CD4-positive, alpha-beta T cell treated with Interleukin-6 at 100 ng/mL for 8 hours (primary cell): ENCODE data around the gene ATF6.
"Not testable (repeated sequence)": the region's sequence is repeated elsewhere in the genome, so short reads cannot be mapped to it uniquely, and the experiment has no call there.

Source experiments
- DNase-seq: peaks from one replicate; pipeline ENCODE4 v3.0.0-alpha.2; 2020; ENCODE audit warnings: mixed read lengths, low spot score

The ATF6 gene

DNA sequence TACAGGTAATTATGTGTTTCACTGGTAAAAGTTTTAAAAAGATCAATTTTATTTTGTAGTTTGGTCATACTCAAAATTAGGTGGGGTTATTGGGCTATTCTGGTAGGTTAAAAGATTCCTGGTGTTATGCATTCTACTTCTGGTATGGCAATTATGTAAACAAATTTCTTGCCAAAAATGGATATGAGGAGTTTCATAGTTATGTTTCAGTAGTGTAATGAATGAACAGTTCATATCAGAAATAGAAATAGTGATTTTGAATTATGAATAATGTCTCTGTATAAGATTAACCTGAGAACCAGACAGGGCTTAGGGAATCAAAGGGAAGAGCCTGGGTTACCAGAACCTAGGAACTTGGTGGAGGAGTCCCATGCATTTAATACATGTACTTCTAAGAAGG, 15.9 kb downstream of the ATF6 start:
- no peak for DNase-seq

DNA sequence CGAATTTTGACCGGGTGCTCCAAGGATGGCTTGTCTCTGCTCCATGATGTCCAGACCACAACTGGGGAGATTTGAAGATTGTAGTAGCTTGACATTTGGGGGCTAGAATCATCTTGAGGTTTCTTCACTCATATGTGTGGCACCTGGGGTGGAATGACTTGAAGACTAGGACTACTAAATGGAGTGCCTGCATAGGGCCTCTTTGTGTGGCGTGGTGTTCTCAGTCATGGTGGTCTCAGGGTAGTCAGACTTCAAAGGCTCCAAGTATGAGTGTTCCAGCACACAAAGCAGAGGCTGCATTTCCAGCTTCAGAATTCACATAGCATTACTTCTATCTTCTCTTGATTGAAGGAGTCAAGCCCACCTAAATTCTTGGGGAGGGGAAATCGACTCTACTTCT, 16.8 kb downstream of the ATF6 start:
- no peak for DNase-seq

DNA sequence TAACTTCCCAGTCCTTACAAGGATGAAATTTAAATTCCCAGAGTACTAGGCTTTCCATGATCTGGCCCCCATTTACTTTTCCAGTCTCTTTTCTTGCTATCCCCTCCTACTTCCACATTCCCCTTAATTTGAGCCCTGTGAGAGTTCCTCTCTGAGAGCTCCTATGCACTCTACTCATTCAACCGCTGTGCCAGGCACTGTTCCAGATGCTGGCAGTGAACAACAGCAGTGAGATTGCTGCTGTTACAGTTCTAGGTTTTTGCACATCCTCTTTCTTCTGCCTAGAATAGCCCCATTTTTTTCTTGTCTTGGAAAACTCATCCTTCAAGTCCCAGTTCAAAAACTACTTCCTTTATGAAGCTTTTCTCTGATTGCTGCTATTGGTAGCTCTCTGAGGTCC, 18.8 kb downstream of the ATF6 start:
- DNase-seq = no peak

DNA sequence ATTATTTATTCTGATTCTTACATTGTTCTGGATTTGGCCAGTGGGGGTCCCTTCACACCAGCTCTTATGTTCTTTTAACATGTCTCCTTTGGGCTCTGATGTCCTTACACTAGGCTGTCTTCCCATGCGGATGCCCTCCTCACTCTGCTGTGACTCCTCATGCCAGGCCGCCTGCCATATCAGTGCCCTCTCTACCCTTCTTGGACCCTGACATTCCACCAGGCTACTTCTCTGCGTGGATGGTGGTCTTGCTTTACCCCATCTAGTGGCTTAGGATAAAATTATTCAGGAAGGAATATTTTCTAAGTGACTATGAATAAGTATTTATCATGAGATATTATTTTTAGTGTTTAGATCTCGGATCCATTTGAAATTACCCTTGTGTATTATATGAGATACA, 21.2 kb downstream of the ATF6 start:
- DNase-seq = no peak

DNA sequence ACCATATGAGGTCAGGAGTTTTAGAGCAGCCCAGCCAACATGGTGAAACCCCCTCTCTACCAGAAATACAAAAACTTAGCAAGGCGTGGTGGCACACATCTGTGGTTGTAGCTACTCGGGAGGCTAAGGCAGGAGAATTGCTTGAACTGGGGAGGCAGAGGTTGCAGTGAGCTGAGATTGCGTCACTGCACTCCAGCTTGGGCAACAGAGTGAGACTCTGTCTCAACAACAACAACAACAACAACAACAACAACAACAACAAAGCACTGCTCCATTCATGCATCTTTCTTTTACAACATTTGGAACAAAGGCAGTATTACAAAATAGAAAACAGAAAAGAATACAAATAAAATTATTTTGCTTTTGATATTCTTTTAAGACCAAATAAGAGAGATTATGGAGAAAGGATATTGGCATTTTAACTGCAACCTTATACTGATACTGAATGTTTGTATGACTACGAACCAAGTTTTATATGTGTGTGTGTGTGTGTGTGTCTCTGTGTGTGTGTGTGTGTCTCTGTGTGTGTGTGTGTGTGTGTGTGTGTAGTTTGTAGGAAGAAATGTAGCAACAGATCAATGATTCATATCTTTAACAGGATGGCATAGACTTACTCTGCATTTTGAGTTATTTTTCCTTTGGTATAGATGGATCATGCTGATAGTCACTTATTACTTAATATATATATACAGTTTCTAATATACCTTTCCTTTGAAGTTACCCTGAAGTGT, 24.6 kb downstream of the ATF6 start:
- DNase-seq = no peak

DNA sequence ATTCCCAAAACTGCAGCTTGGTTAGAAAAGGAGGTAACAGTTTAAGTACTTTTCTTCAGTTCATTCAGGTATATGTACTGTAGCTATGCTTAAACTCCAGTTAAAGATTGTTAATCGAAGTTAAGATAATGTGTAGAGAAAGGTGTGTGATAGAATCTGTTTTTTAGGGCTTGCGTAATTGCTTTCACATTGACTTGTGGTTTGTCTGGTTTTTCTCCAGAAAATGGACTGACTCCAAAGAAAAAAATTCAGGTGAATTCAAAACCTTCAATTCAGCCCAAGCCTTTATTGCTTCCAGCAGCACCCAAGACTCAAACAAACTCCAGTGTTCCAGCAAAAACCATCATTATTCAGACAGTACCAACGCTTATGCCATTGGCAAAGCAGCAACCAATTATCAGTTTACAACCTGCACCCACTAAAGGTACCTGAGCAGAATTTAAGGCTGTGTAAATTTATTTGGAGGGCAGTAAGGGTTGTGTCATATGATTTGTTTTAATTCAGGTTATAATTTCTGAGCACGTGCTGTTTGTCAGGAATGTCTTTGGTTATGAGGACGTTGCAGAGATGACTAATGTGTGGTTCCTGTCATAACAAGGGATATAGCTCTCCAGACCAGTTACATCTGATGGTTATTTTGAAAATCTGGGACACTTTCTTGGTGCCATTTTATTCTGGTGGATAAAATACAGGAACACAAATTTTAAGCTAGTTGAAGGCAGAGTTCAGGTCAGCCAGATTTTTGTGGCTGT, 26.0 kb downstream of the ATF6 start:
- no peak for DNase-seq

DNA sequence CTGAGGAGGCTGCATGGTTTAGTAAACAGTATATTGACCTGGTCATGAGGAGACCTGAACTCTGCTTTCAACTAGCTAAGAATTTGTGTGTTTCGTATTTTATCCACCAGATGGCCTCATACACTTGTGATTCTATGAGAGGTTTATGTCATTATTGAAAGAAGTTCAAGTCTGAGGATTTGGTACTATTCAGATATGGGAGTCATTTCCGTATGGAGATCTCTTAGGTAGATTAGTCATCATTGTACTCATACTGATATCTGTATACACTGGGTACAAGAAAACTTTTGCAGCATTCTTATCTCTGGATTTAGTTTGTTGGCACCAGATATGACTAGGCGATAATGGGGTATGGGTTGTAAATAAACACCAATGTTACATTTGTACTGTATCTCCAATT, 26.6 kb downstream of the ATF6 start:
- peak; percentile 29 for DNase-seq

DNA sequence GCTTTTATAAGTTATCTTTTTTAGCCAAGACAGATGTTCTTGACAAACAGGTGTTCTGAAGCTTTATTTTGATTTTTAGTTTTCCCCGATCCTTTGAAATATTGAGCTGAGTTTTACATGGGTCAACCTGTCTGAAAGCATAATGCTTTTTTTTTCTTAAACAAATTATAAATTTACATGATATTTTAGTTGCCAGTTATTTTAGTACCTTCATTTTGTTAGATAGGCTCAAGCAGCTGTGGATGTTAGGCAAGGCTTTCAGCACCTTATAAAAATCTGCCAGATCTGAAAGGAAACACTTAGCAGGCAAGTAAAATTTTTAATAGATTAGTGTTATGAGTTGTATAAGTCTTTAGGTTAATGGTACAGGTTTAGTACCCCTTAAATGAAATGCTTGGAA, 33.7 kb downstream of the ATF6 start:
- DNase-seq = no peak

DNA sequence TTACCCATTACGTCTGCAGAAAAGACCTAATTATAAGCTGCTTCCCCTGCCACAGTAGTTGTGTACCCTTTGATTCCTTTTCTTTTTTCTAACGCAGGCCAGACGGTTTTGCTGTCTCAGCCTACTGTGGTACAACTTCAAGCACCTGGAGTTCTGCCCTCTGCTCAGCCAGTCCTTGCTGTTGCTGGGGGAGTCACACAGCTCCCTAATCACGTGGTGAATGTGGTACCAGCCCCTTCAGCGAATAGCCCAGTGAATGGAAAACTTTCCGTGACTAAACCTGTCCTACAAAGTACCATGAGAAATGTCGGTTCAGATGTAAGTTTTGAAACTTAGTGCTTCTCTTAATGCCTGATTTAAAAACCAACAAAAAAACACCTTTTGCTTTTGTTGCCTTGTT, 35.8 kb downstream of the ATF6 start:
- no peak for DNase-seq

DNA sequence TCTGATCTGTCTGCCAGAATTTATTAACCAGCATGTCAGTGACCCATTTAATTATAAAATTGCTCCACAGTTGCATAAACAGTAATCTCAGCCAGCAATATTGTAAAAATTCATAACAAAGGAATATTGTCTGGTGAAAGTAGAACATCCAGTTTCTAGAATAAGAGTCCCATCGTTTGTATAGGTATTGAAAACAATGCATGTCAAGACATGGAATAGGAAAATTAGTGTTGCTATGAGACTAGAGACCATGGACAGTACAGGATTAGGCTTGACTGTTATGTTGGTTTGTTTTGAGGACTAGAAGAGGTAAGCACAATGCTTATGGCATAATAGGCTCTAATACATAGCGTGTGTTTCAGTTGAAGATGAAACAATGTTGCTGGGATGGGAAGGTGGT, 37.1 kb downstream of the ATF6 start:
- DNase-seq = no peak

DNA sequence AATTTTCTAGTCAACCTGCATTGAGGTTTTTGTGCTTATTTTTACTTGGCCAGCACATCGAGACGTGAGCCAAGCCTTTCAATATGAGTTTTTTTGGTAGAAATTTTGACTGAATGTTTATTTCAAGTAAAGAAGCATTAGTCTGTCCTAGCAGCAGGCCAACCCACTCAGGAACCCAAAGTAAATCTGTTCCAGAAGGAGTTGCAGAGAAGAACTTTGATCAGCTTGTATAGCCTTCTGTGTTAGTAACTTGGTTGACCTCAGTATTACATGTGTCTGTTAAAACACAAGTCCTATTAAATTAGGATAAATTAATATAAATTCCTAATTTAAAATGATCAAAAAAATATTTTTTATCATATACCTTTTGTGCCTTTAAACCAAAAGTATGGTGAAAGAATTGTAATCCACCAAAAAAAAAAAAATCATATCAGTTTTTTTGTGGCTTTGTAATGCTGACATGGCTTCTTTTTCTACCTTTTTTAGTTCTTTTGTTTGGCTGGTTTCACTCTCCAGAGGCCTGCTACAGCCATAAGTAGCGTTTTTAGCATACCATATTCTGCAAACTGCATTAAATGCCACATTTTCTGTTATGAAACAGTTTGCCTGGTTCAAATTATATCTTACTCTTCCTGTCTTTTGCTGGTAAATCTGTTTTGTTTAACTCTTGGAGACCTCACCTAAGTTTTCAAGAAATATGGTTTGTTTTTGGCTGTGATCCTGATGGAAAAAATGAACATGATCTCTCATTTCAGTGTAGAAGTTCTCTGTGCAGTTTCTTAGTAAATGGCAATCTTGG, 39.5 kb downstream of the ATF6 start:
- DNase-seq = no peak

DNA sequence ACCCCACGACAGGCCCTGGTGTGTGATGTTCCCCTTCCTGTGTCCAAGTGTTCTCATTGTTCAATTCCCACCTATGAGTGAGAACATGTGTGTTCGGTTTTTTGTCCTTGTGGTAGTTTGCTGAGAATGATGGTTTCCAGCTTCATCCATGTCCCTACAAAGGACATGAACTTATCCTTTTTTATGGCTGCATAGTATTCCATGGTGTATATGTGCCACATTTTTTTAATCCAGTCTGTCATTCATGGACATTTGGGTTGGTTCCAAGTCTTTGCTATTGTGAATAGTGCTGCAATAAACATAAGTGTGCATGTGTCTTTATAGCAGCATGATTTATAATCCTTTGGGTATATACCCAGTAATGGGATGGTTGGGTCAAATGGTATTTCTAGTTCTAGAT, 43.1 kb downstream of the ATF6 start:
- DNase-seq = not testable (repeated sequence)

DNA sequence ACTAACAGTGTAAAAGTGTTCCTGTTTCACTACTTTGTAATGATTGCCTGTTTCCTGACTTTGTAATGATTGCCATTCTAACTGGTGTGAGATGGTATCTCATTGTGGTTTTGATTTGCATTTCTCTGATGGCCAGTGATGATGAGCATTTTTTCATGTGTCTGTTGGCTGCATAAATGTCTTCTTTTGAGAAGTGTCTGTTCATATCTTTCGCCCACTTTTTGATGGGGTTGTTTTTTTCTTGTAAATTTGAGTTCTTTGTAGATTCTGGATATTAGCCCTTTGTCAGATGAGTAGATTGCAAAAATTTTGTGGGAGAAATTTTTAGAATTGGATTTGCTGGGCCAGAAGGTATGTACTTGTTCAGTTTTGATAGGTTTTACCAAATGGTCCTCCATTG, 43.5 kb downstream of the ATF6 start:
- DNase-seq = not testable (repeated sequence)

DNA sequence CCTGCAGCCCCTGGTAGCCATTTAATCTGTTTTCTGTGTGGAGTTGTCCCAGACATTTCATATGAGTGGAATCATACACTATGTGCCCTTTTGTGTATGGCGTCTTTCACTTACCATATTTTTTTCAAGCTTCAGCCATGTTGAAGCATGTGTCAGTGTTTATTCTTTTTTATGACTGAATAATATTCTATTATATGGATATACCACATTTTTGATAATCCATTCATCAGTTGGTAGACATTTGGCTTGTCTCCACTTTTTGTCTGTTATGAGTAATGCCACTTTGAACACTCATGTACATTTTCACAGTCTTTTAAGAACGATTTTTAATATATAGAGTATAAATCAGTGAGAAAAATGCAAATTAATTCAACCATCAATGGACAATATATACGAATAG, 44.7 kb downstream of the ATF6 start:
- no peak for DNase-seq

DNA sequence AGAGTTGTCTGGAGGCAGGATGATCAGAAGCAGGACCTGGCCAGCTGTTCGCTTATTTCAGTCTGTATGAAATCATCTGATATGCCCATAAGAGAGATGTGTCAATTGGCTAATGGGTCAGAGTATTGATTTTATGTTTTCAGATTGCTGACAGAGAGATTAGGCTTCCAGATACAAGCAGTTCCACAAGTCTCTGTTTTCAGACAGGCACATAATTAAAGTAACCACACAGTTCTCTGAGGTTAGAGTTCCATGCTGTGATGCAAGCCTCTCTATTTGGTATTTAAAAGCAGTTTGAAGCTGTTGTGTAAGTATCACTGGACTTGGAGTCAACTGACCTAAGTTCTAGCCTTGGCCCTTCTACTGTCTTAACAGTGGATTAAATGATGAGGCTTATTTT, 50.1 kb downstream of the ATF6 start:
- DNase-seq = no peak

DNA sequence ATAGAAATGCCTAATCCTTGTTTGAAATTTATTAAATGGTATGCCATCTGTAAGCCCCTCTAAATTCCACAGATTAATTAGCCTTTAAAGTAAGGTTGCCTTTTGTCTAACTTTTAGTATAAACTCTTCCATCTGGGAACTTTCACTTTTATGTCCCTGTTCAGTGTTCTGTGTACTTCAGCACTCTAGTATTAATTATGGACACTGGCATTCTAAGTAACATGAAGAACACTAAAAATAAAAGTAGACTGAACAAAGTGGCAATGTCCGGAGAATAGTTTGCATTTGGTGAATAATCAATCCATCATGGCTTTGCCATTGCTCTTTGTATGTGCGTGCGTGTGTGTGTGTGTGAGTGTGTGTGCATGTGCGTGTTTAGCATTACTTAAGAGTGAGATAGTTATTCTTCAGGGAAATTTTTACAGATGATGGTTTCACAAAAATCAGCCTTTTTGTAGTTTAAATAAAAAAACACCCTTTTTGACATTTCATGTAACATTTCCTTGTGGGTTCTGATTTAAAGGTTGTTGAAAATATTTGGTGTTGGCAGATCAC, 51.1 kb downstream of the ATF6 start:
- DNase-seq = no peak

DNA sequence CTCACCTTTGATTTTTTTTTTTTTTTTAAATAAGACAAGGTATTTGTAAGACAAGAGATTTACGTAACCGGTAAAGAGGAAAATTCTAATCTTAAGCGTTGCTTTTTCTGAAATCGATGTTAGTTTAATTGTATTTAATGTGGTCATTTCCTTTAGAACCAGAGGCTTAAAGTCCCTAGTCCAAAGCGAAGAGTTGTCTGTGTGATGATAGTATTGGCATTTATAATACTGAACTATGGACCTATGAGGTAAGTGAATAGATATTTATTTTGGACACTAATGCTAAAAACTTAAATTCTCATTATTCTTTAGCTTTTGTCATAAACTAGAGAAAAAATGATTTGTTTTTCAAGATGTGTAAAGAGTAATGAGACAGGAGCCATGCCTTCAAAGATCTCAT, 54.8 kb downstream of the ATF6 start:
- no peak for DNase-seq

DNA sequence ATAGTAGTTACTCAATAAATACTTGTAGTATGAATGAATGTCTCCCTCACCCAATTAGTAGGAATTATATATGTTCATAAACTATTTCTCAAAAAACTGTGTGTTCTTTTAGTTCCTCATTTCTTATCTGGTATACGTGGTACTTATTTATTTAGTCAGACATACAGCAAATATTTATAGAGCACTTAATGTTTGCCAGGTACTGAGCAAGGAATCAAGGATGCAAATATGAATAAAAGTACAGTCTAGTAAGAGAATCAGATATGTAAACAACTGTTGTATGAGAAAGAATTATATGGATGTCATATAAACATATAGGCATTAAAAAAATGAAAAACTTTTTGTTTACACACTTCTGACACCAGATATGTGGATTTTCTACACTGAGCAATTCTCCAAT, 58.5 kb downstream of the ATF6 start:
- no peak for DNase-seq

DNA sequence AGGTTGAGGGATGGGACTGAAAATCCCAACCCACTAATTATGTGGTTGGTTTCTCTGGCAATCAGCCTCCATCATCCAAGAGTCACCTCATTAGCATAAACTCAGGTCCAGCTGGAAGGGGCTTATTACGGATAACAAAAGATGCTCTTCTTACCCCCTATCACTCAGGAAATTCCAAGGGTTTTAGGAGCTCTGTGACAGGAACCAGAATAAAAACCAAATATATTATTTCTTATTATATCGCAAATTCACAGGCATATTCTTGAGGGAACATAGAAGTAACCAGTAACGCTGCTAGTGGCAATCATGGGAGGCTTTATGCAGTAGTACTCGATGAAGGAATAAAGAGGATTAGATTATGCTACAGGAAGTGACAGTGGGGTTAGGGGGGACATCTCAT, 59.7 kb downstream of the ATF6 start:
- no peak for DNase-seq

DNA sequence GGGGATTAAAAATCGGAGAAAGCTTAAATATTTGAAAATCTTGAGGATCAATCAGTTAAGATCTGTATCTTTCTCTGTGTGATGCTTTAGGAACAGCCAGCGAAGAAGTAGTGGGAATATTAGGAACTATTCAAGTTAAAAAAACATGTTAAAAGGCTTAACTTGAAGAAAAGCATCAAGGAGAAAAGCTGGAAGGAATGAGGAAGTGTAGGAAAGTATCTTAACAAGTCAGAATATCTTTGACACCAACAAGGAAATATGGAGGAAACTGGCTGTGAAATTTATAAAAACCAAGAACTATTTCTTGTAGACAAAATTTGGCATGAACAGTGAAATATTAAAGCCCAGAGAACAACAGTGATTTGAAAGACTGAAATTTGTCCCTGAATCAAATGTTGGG, 60.4 kb downstream of the ATF6 start:
- no peak for DNase-seq

DNA sequence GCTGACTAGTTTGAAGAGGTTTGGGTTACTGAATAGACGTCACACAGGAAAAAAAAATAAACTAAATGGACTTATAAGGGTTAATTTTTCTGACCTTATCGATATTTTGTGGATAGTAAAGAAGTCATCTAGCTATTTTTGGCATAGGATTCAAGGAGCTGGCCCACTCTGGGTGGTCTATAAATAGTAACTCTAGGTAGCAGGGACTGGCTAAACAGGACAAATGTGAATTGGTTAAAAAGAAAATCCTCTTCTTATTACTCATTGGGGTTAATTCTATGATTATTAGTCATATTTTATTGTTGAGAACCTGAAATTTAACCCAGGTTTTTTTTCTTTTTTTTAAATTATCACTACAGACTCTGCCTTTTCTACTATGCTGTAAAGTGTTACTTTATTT, 61.7 kb downstream of the ATF6 start:
- no peak for DNase-seq

DNA sequence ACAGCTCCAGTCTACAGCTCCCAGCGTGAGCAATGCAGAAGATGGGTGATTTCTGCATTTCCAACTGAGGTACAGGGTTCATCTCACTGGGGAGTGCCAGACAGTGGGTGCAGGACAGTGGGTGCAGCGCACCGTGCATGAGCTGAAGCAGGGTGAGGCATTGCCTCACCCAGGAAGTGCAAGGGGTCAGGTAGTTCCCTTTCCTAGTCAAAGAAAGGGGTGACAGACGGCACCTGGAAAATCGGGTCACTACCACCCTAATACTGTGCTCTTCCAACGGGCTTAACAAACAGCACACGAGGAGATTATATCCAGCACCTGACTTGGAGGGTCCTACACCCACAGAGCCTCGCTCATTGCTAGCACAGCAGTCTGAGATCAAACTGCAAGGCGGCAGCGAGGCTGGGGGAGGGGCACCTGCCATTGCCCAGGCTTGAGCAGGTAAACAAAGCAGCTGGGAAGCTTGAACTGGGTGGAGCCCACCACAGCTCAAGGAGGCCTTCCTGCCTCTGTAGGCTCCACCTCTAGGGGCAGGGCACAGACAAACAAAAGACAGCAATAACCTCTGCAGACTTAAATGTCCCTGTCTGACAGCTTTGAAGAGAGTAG, 66.3 kb downstream of the ATF6 start:
- DNase-seq = not testable (repeated sequence)
